HepG2 (cell line): Measurements from ENCODE around the gene TTC31. TPM values are rescaled to one million over a fixed set of nuclear protein-coding genes. Genes with fewer than 3 reads are reported as not detected.

Source experiments
- CREM ChIP-seq, 2 experiments: sonication (generic) in 1 of 2; formaldehyde crosslinking in 1 of 2; IDR thresholded peaks; 2 replicates each; pipeline versions ENCODE4 v1.4.0 to v1.6.1; 2016 to 2020; ENCODE audit warnings: antibody characterized with exemption in 1 of 2, mild to moderate bottlenecking in 1 of 2, missing genetic modification reagents in 1 of 2
- E2F1 ChIP-seq: sonication (generic); formaldehyde crosslinking; IDR thresholded peaks from 2 replicates; pipeline ENCODE4 v1.5.0; 2020; ENCODE audit warnings: missing genetic modification reagents
- HNF1B ChIP-seq: sonication (generic); formaldehyde crosslinking; IDR thresholded peaks from 2 replicates; pipeline ENCODE4 v1.5.1; 2020; ENCODE audit warnings: mild to moderate bottlenecking, moderate library complexity, missing genetic modification reagents
- HNF4A ChIP-seq: sonication (generic); formaldehyde crosslinking; IDR thresholded peaks from 2 replicates; pipeline ENCODE4 v1.4.0; 2020; ENCODE audit warnings: missing genetic modification reagents
- IKZF4 ChIP-seq: sonication (generic); formaldehyde crosslinking; IDR thresholded peaks from 2 replicates; pipeline ENCODE4 v1.5.1; 2020; ENCODE audit warnings: borderline replicate concordance, mild to moderate bottlenecking, low read depth, missing genetic modification reagents; ENCODE audit errors: not compliant biosample characterization
- LCORL ChIP-seq, 2 experiments: fragments of 450-650 bp in 1 of 2; sonication (generic) in 1 of 2; formaldehyde crosslinking in 1 of 2; IDR thresholded peaks; 2 replicates each; pipeline versions ENCODE4 v1.5.0 to v1.6.1; 2017 to 2020; ENCODE audit warnings: antibody characterized with exemption in 1 of 2, missing genetic modification reagents in 1 of 2
- NCOR1 ChIP-seq: fragments of 200-600 bp; sonication (generic); IDR thresholded peaks from 2 replicates; pipeline ENCODE4 v1.7.0; 2017; ENCODE audit warnings: antibody characterized with exemption, low read length, borderline replicate concordance
- ZNF343 ChIP-seq: sonication (generic); formaldehyde crosslinking; IDR thresholded peaks from 2 replicates; pipeline ENCODE4 v1.4.0; 2020; ENCODE audit warnings: mild to moderate bottlenecking, missing genetic modification reagents
- ZNF513 ChIP-seq: sonication (generic); formaldehyde crosslinking; conservative IDR thresholded peaks from 2 replicates; pipeline ENCODE4 v1.5.0; 2020; ENCODE audit warnings: missing genetic modification reagents
- ZNF598 ChIP-seq: sonication (generic); formaldehyde crosslinking; IDR thresholded peaks from 2 replicates; pipeline ENCODE4 v1.5.1; 2020; ENCODE audit warnings: mild to moderate bottlenecking, missing genetic modification reagents, borderline replicate concordance
- ZNF644 ChIP-seq: IDR thresholded peaks from 2 replicates; pipeline ENCODE4 v1.6.1; 2016; ENCODE audit warnings: low read depth
- ZNF646 ChIP-seq: sonication (generic); formaldehyde crosslinking; IDR thresholded peaks from 2 replicates; pipeline ENCODE4 v1.9.0; 2021; ENCODE audit warnings: mild to moderate bottlenecking, missing genetic modification reagents
- polyA plus RNA-seq, 8 experiments: library from polyadenylated mRNA; depleted of rRNA in 3 of 8; stranded (reverse) in 7 of 8; unstranded in 1 of 8; fragments of >200 nt; fragmentation: Illumina TruSeq in 4 of 8; extraction: Trizol in 4 of 8; gene quantifications; 2 replicates each; pipeline versions ENCODE4 v1.2.1 to v1.2.3, GENCODE V29; 2011 to 2016; ENCODE audit warnings: low read depth in 4 of 8, missing spikeins in 1 of 8, mixed read lengths in 1 of 8; ENCODE audit not compliant: insufficient read depth in 1 of 8
- total RNA-seq, 5 experiments: library from RNA; depleted of rRNA; stranded (reverse); fragments of >200 nt; fragmentation: Illumina TruSeq; extraction: Trizol; gene quantifications; 2 replicates each; pipeline ENCODE4 v1.2.3, GENCODE V29; 2016; ENCODE audit warnings: low read depth in 1 of 5

The TTC31 gene
- total and polyA plus RNA-seq, 2 of the 13 experiments (the other 11 are each of a cell fraction or from before 2014, with no cell fraction given) = 28.3 to 39.5 TPM

GRCh38 chr2:74458132-74458937, 24.5 kb upstream of the TTC31 start, which contains the start of gene WBP1 (continued):
- TF ChIP-seq ZNF646 (CRISPR knock-in tag) = no peak
- 0 out of 2 replicates have a peak, but pooled peaks have one; percentile 37 for TF ChIP-seq E2F1 (CRISPR knock-in tag)
- TF ChIP-seq ZNF513 = no peak
- TF ChIP-seq ZNF598 (CRISPR knock-in tag) = 0 out of 2 replicates have a peak, but pooled peaks have one; percentile 44
- TF ChIP-seq ZNF644 = 0 out of 2 replicates have a peak, but pooled peaks have one; percentile 49
- peak; percentile 54; the same call in 1 of the 2 replicates for TF ChIP-seq NCOR1
- peak; percentile 13; the same call in 1 of the 2 replicates for TF ChIP-seq HNF1B (CRISPR knock-in tag)
- TF ChIP-seq ZNF343 (CRISPR knock-in tag) = 0 out of 2 replicates have a peak, but pooled peaks have one; percentile 12
- peak; percentile 95 for TF ChIP-seq CREM (IDR thresholded peaks at IDR 0.05)
- no peak for TF ChIP-seq CREM (CRISPR knock-in tag; IDR thresholded peaks at IDR 0.05)
- no peak for TF ChIP-seq IKZF4 (CRISPR knock-in tag)
- no peak for TF ChIP-seq LCORL (IDR thresholded peaks at IDR 0.05)
- peak; percentile 8; the same call in 1 of the 2 replicates for TF ChIP-seq LCORL (CRISPR knock-in tag; IDR thresholded peaks at IDR 0.05)
- TF ChIP-seq HNF4A (CRISPR knock-in tag) = 0 out of 2 replicates have a peak, but pooled peaks have one; percentile 3
